Activated naive CD4-positive, alpha-beta T cell treated with Interleukin-2 at 50 U/mL for 16 hours (primary cell): ENCODE results near the gene OR2V2.
"Not testable (repeated sequence)": the region's sequence is repeated elsewhere in the genome, so short reads cannot be mapped to it uniquely, and the experiment has no call there.

Experiments
- DNase-seq: peaks from one replicate; pipeline ENCODE4 v3.0.0-alpha.2; 2020

OR2V2 gene

GRCh38 chr5:181118369-181118768, 29.0 kb upstream of the OR2V2 start:
- DNase-seq = no peak

GRCh38 chr5:181119105-181119504, 28.3 kb upstream of the OR2V2 start:
- DNase-seq = no peak

DNA sequence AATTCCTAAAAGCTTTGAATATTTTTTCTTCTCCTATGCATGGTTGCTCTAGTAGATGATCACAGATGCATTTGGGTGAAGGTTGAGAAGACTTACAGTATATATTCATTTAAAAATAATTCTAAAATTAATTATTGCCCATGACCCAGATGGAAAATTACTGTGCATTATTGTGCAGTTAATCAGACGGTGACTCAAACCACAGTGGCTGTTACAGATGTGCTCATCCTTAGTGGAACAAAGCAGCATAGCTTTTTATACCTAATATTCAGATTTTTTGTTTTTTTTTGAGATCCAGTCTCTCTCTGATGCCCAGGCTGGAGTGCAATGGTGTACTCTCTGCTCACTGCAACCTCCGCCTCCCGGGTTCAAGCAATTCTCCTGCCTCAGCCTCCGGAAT, 27.1 kb upstream of the OR2V2 start:
- no peak for DNase-seq

DNA sequence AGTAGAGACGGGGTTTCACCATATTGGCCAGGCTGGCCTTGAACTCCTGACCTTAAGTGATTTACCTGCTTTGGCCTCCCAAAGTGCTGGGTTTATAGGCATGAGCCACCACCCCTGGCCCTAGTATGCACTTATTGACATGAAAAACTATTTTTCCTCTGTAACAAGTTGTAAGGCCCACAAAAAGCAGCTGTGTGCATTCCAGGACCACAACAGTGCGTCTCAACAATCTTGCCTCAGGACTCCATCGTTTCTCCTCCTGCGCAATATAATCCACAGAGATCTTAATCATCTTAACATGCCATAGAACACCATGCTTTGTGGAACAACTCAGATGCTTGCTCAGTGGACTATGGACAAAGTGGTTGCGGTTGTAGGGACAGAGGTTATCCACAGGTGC, 26.6 kb upstream of the OR2V2 start:
- no peak for DNase-seq

DNA sequence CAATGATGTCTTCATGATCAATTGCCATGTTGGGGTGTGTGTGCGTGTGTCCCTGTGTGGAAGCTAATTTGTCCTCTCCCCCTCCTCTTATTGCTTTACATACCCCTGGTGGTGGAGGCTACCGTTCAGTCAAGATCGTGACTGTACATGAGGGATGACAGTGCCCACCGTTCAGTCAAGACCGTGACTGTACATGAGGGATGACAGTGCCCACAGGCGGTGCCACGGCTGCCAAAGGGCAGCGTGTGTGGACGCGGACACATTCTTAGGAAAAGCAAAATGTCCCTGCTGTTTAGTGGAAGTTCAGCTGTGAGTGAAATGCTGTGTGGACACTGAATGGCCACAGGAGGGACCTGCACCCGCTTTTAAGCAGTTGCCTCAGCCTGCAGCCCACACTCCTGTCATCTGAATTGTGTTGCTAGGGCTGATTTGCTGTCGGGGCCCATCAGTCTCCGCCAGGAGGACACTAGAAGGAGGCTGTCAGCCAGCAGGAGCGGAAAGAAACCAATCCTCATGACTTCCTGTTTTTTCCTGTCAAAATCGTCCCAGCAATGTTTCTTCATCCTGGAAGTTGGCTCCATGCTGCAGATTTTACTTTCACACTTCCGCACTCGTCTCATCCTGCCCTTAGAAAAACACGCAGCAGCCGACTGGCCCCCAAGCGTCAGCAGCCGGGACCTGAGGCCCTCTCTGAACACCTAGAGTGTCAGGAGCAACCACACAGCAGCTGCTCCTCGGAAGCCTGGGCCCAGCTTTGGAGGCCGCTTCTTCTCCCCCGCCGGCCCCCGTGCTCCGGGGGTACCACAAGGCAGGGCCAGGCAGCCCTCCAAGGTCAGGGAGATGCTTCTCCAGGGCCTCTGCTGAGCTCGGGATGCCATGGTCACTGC, 25.5 kb upstream of the OR2V2 start:
- DNase-seq = no peak

- DNase-seq = no peak
Observed at GRCh38 chr5:181124526-181124925, 22.9 kb upstream of the OR2V2 start.

DNA sequence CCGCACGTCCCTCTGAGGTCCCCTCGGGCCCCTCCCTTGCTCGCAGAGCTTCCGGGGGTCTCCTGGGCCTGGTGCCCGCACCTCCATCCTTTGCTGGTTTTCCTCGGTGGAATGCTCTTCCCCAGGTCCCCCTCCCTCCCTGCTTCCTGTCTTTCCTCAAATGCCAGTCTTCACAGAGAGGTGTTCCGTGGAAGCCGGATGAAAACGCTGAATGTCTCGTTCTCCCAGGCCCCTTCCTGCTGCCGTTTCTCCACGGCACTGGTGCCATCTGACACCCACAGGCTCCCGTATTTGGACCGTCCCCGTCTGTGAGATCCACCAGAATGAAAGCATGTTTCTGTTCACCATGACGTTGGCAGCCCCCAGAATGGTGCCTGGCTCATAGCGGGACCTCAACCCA, 20.5 kb upstream of the OR2V2 start:
- DNase-seq = no peak

GRCh38 chr5:181127456-181127855, 19.9 kb upstream of the OR2V2 start:
- DNase-seq = no peak

DNA sequence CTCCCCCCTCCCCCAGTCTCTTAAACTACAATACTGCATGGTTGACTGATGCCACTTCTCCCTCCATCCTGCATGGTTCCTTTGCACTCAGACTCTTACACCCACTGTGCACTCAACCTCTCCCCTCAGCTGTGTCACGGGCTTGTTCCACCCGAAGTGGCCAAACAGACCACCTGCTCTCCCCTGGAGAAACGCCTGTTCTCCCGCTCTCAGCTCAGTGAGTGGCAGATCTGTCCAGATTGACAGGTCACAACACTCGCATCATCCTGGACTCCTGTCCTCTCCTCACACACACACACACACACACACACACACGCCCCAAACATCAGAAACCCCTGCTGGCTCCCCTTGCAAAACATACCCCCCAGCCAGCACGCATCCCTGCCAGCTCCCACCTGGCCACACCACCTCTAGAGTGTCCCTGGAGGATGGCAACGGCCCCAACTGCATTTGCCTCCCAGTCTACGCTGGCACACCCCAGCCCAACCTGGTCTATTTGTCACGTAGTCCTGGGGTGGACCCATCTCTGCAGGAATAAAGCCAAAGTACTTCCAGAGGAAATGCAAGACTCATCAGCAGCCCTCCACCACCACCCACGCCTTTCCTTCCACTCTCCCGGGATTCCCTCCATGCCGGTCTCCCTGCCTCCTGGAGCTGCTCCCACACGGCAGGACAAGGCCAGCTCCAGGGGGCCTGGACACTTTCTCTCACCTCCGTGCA, 19.3 kb upstream of the OR2V2 start:
- no peak for DNase-seq

DNA sequence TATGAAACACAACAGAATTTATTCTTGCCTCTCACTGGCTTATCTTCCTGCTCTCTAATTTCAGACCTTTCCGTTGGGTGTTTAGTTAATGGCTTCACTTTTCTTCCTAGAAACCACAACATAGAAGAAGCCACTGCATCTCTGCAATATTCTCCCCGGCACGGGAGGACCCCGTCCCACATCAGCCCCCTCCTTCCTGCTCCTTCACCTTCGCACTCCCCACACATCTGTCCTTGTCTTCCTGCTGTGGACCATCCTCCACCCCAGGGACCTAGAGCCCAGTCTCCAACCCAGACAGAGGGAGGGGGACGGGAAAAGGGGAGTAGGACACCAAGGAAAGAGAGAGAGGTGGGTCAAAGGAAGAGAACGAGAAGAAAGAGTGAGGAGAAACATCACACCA, 17.8 kb upstream of the OR2V2 start:
- no peak for DNase-seq

GRCh38 chr5:181130081-181130480, 17.3 kb upstream of the OR2V2 start:
- DNase-seq = not testable (repeated sequence)

DNA sequence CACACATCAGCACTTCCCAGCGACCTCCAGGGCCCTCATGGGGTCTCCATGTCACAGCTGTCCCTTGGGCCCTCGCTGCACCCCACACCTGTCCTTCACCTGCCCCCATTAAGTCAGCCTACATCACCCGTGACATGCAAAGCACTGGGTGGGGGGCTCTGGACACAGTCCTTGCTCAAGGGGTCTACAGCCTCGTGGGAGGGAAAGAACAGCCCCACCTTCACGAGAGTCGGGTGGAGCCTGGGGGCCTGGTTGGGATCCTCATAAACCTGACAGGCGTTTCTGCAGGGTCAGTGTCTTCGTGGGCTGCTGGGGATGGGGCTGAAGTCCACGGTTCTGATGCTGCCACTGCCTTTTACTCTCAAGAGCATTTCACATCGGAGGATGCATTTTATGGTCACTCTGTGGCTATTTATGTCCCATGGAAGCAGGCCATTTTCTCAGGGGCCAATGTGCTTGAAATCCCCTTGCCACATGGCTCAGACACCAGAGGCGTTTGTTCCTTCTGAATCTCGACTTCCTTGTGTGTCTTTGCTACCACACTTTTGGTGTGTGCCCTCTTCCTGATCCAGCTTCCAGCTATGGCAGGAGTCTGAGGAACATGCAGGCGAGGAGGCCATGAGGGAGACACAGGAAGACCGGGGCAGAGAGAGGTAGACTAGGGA, 16.4 kb upstream of the OR2V2 start, which contains the start of gene OR2V1:
Gene OR2V1, minus strand, starts transcription at position 338 of the 665 bp plus-strand sequence. CDS start 5,865 bp downstream, outside the sequence.
- no peak for DNase-seq

- DNase-seq = no peak
Observed at GRCh38 chr5:181131514-181131913, 15.9 kb upstream of the OR2V2 start.

- no peak for DNase-seq
Observed at GRCh38 chr5:181133083-181133482, 14.3 kb upstream of the OR2V2 start.

DNA sequence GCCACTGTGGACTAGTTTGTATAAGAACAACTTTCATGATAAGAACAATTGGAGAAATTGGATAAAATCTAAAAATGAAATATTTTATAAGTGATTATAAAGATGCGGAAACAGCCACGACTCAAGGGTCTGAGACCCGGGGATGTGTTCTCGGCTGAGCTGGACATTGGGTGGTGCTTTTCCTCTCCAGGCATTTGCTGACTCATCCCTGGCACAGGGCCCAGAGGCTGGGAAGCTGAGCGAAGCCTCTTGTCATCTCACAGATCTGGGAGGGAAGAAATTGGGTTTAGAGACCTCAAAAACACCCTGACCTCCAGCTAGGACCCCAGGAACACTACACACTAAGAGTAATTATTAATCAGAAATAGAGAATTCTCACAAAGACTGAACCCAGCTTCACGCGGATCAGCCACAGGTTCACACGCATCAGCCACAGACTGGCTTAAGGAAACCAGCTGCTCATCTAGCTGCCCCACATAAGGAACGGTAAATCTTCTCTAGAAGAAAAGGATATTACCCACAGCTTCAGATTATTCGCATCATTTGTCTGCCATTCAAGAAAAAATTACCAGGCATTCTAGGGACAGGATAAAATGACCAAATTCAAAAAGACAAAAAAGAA, 13.7 kb upstream of the OR2V2 start:
- no peak for DNase-seq

GRCh38 chr5:181134259-181134658, 13.1 kb upstream of the OR2V2 start:
- DNase-seq = no peak

GRCh38 chr5:181136361-181136955, 10.9 kb upstream of the OR2V2 start:
- no peak for DNase-seq

GRCh38 chr5:181138258-181138657, 9.1 kb upstream of the OR2V2 start:
- no peak for DNase-seq

GRCh38 chr5:181140766-181141165, 6.6 kb upstream of the OR2V2 start:
- DNase-seq = no peak

DNA sequence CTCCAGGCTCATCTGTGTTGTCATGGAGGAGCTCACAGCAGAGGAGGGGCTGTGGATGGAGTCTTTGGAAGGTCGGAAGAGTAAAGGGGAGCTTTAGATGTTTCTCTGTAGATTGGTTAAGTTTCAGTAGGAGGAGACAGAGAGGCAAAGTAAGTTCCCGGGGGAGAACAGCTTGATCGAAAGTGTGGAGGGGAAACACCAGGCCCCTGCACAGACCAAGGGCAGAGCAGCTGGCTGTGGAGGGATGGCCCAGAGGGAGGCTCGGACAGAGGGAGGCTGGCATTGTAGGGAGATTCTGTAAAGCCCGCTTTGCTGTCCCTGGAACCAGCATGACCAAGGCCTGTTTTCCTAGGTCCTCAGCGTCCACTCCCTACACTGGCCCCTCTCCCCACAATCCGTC, 5.3 kb upstream of the OR2V2 start:
- no peak for DNase-seq

- DNase-seq = no peak
Observed at GRCh38 chr5:181145133-181145532, 2.3 kb upstream of the OR2V2 start.

DNA sequence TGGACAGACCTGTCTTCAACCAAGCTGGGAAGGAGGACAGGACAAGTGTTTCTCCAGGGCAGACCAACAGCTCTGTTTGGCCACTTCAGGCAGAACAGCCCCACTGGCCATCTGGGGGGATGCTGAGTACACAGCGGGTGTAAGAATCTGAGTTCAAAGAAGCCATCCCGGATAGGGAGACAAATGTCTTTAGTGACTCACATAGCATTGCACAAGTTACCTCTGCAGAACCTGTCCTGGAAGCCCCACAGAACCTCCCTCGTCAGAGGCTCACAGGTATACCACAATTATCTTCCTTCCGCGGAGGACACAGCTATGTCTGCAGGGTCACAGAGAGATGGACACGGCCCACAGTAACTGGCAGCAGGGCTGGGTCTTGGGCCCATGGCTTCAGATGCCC, 2.0 kb downstream of the OR2V2 start:
- DNase-seq = no peak
